GM12873 (cell line): ENCODE data around the gene ST8SIA6.

ENCODE experiments used
- TF ChIP-seq, protein P1 (sequence below): IDR thresholded peaks from 2 replicates; pipeline ENCODE4 v1.5.1; 2012; ENCODE audit warnings: low read depth, mild to moderate bottlenecking, moderate library complexity, low read length, control low read depth; ENCODE audit not compliant: insufficient read depth; ENCODE audit errors: missing control alignments

ST8SIA6 gene

GRCh38 chr10:17455015-17455520 is 673 bp upstream of the ST8SIA6 start:
- TF ChIP-seq, protein P1, sequence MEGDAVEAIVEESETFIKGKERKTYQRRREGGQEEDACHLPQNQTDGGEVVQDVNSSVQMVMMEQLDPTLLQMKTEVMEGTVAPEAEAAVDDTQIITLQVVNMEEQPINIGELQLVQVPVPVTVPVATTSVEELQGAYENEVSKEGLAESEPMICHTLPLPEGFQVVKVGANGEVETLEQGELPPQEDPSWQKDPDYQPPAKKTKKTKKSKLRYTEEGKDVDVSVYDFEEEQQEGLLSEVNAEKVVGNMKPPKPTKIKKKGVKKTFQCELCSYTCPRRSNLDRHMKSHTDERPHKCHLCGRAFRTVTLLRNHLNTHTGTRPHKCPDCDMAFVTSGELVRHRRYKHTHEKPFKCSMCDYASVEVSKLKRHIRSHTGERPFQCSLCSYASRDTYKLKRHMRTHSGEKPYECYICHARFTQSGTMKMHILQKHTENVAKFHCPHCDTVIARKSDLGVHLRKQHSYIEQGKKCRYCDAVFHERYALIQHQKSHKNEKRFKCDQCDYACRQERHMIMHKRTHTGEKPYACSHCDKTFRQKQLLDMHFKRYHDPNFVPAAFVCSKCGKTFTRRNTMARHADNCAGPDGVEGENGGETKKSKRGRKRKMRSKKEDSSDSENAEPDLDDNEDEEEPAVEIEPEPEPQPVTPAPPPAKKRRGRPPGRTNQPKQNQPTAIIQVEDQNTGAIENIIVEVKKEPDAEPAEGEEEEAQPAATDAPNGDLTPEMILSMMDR, result no peak

- TF ChIP-seq, protein P1, result no peak
Measured at GRCh38 chr10:17453373-17454091, 863 bp downstream of the ST8SIA6 start.

- TF ChIP-seq, protein P1, result no peak
Measured at GRCh38 chr10:17453035-17453372, 1.4 kb downstream of the ST8SIA6 start.

GRCh38 chr10:17452060-17452841 is 2.1 kb downstream of the ST8SIA6 start:
- TF ChIP-seq, protein P1, result no peak

- TF ChIP-seq, protein P1, result no peak
Measured at GRCh38 chr10:17450024-17450423, 4.4 kb downstream of the ST8SIA6 start.

DNA sequence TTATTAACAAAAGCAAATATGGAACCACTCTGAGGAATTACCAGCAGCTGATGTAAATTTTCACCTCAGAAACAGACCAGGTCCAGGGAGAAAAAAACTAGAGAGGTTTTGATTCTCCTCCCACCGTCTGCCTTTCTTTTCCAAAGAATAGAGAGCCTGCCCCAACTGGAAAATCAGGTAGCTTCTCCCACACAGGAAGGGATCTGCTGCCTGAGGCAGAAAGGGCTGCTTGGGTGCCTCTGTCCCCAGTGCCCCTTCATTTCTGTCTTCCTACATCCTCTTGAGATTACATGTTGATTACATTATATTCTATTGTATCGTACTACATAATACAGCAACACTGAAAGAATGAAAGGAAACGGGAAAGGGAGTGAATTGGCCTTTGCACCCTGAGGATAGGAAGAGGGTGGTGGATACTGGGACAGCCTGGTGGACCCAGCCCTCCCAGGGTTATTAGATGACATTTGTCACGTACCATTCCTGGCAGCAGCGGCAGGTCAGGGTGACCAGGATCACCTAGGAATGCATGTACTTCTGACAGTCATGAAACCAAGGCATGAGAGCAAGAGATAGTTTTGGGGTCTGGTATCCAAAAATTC is 8.9 kb downstream of the ST8SIA6 start:
- TF ChIP-seq, protein P1, result no peak

DNA sequence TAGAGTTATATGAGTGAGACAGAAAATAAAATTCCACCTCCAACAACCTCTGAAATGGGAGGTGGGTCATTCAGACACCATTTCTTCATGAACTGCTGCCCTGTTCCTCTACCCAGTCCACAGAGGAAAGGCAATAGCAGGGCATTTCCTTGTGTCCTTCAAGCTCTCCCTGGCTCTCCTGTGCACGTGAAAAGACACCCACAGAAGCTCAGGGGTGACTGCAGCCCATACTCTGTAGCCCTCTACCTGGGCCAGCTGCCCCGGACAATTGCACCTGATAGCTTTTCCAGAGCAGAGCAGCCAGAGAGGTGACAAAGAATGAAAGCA is 10.0 kb downstream of the ST8SIA6 start:
- TF ChIP-seq, protein P1, result no peak
